ENCODE data around the gene RASGRP1. TPM values are rescaled to one million over a fixed set of nuclear protein-coding genes. Genes with fewer than 3 reads are reported as not detected.

Gene RASGRP1
- total and polyA plus RNA-seq, 7 donors = 0.01 to 0.27 (median 0.16) TPM; not detected in 1

- WGBS, 3 donors = 72 to 96% (median 84%) methylated on average over 4 of the region's 4 CpGs
- intact Hi-C loops (cut with DNase I) = no loop called here
- TF ChIP-seq CTCF (IDR thresholded peaks at IDR 0.05) = no peak
- DNase-seq (no peak), ATAC-seq (no peak)
- Histone ChIP-seq H3K9me3 (no peaks in the 10 kb centered on the region), H3K36me3 (ENCODE audit: insufficient read depth in 1 of 2, low read depth in 1 of 2) (peaks cover 0 to 34% of the 10 kb centered on the region in 2 donors), H3K27ac (no peak overlapping the region), H3K4me1 (peaks cover 5% of the 10 kb centered on the region), H3K27me3 (ENCODE audit: insufficient read depth in 3 of 3, low read length in 2 of 3) (no peaks in the 10 kb centered on the region), H3K4me3 (no peak overlapping the region)
Measured at GRCh38 chr15:38464675-38465074, 99.9 kb downstream of the RASGRP1 start.

GRCh38 chr15:38463893-38464292 lies 100.7 kb downstream of the RASGRP1 start:
- Histone ChIP-seq H3K9me3 (no peaks in the 10 kb centered on the region), H3K27ac (no peak overlapping the region), H3K4me3 (no peak overlapping the region), H3K36me3 (ENCODE audit: insufficient read depth in 1 of 2, low read depth in 1 of 2) (peaks cover 0 to 33% of the 10 kb centered on the region in 2 donors), H3K27me3 (ENCODE audit: insufficient read depth in 3 of 3, low read length in 2 of 3) (no peaks in the 10 kb centered on the region), H3K4me1 (peaks cover 5% of the 10 kb centered on the region)
- ATAC-seq = no peak
- intact Hi-C loops (cut with DNase I) = no loop called here
- DNase-seq = no peak
- no peak for TF ChIP-seq CTCF (IDR thresholded peaks at IDR 0.05)
- WGBS, 3 donors = 93 to 98% (median 94%) methylated on average over 3 of the region's 3 CpGs

- no peak for TF ChIP-seq CTCF (IDR thresholded peaks at IDR 0.05)
- WGBS, 3 donors = 89 to 93% (median 93%) methylated on average over 2 of the region's 2 CpGs
- DNase-seq = no peak
- Histone ChIP-seq H3K27me3 (ENCODE audit: insufficient read depth in 3 of 3, low read length in 2 of 3) (no peaks in the 10 kb centered on the region), H3K36me3 (ENCODE audit: insufficient read depth in 1 of 2, low read depth in 1 of 2) (peaks cover 0 to 8% of the 10 kb centered on the region in 2 donors), H3K27ac (no peak overlapping the region), H3K4me1 (peaks cover 10% of the 10 kb centered on the region), H3K9me3 (no peaks in the 10 kb centered on the region), H3K4me3 (no peak overlapping the region)
- ATAC-seq = no peak
- intact Hi-C loops (cut with DNase I) = no loop called here
Measured at GRCh38 chr15:38461066-38461833, 103.4 kb downstream of the RASGRP1 start.

GRCh38 chr15:38460543-38460942 lies 104.1 kb downstream of the RASGRP1 start:
- ATAC-seq (no peak), DNase-seq (no peak)
- H3K27ac ChIP-seq = no peak overlapping the region
- peaks cover 17% of the 10 kb centered on the region for H3K4me1 ChIP-seq
- intact Hi-C loops (cut with DNase I) = no loop called here
- H3K27me3 ChIP-seq (ENCODE audit: insufficient read depth in 3 of 3, low read length in 2 of 3) = no peaks in the 10 kb centered on the region
- peaks cover 0 to 5% of the 10 kb centered on the region in 2 donors for H3K36me3 ChIP-seq (ENCODE audit: insufficient read depth in 1 of 2, low read depth in 1 of 2)
- H3K9me3 ChIP-seq = no peaks in the 10 kb centered on the region
- no peak overlapping the region for H3K4me3 ChIP-seq
- no peak for TF ChIP-seq CTCF (IDR thresholded peaks at IDR 0.05)
- 88 to 89% (median 88%) methylated on average over 3 of the region's 3 CpGs for WGBS, 3 donors

- H3K27ac ChIP-seq = no peak overlapping the region
- no peaks in the 10 kb centered on the region for H3K27me3 ChIP-seq (ENCODE audit: insufficient read depth in 3 of 3, low read length in 2 of 3)
- WGBS, 3 donors = 80 to 99% (median 94%) methylated on average over 5 to 6 of the region's 6 CpGs
- peaks cover 23% of the 10 kb centered on the region for H3K4me1 ChIP-seq
- intact Hi-C loops (cut with DNase I) = no loop called here
- TF ChIP-seq CTCF (IDR thresholded peaks at IDR 0.05) = no peak
- H3K36me3 ChIP-seq (ENCODE audit: insufficient read depth in 1 of 2, low read depth in 1 of 2) = no peaks in the 10 kb centered on the region
- ATAC-seq = no peak
- DNase-seq = no peak
- H3K4me3 ChIP-seq = no peak overlapping the region
- no peaks in the 10 kb centered on the region for H3K9me3 ChIP-seq
Measured at GRCh38 chr15:38459480-38459879, 105.1 kb downstream of the RASGRP1 start.
